NT2/D1 (cell line): ENCODE measurements around the gene CNR2.

Source experiments
- DNase-seq: peaks from one replicate; pipeline ENCODE4 v3.0.0-alpha.2; 2011; ENCODE audit warnings: low read depth, low spot score
- H3K27me3 ChIP-seq: 2 replicates; pipeline ENCODE4 v1.6.0; 2011; ENCODE audit warnings: mild to moderate bottlenecking; ENCODE audit not compliant: insufficient read length, insufficient read depth
- H3K36me3 ChIP-seq: 2 replicates; pipeline ENCODE4 v1.6.1; 2011; ENCODE audit warnings: mild to moderate bottlenecking, low read length, mixed read lengths; ENCODE audit not compliant: insufficient read depth, insufficient read length
- H3K4me1 ChIP-seq: 2 replicates; pipeline ENCODE4 v1.5.1; 2011; ENCODE audit not compliant: insufficient read depth, insufficient read length
- H3K4me3 ChIP-seq: 2 replicates; pipeline ENCODE4 v1.5.1; 2011; ENCODE audit warnings: low read depth; ENCODE audit not compliant: insufficient read length
- H3K9ac ChIP-seq: 2 replicates; pipeline ENCODE4 v1.6.0; 2011; ENCODE audit warnings: low read depth; ENCODE audit not compliant: insufficient read length
- H3K9me3 ChIP-seq: 2 replicates; pipeline ENCODE4 v1.5.1; 2011; ENCODE audit warnings: mild to moderate bottlenecking, low read length; ENCODE audit not compliant: insufficient read depth
- SUZ12 ChIP-seq: IDR thresholded peaks from 2 replicates; pipeline ENCODE4 v1.6.1; 2011; ENCODE audit not compliant: insufficient read length, insufficient read depth; ENCODE audit errors: extremely low read depth
- YY1 ChIP-seq: IDR thresholded peaks from 2 replicates; pipeline ENCODE4 v1.6.1; 2011; ENCODE audit not compliant: insufficient read length, insufficient read depth
- ZNF274 ChIP-seq: IDR thresholded peaks from 2 replicates; pipeline ENCODE4 v1.6.1; 2011; ENCODE audit warnings: mild to moderate bottlenecking, low read depth, low read length

The CNR2 gene

DNA sequence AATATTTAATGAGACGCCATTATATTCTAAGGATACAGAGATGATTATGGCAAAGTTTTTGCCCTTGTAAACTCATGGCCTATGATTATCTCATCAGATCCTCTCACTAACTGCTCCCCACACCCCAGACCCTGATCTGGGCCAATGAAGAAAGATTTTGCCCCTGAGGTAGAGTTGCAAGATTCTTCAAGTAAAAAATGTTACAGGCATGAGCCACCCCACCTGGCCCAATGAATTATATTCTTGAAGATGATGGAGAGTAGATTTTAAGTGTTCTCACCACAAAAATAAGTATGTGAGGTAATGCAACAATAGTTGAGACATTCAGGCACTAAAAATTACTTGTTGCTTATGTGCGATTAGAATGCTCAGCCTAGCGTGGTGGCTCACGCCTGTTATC is 1.8 kb upstream of the CNR2 start:
- H3K27me3 ChIP-seq = no peaks in the 10 kb centered on the region
- H3K4me3 ChIP-seq = no peak overlapping the region
- peaks cover 4% of the 10 kb centered on the region; the same call in 1 of the 2 replicates for H3K9me3 ChIP-seq
- H3K4me1 ChIP-seq = peaks cover 4% of the 10 kb centered on the region
- DNase-seq = no peak
- H3K36me3 ChIP-seq = no peaks in the 10 kb centered on the region
- H3K9ac ChIP-seq = no peak overlapping the region
- no peak for TF ChIP-seq YY1
- no peak for TF ChIP-seq SUZ12
- no peak for TF ChIP-seq ZNF274

DNA sequence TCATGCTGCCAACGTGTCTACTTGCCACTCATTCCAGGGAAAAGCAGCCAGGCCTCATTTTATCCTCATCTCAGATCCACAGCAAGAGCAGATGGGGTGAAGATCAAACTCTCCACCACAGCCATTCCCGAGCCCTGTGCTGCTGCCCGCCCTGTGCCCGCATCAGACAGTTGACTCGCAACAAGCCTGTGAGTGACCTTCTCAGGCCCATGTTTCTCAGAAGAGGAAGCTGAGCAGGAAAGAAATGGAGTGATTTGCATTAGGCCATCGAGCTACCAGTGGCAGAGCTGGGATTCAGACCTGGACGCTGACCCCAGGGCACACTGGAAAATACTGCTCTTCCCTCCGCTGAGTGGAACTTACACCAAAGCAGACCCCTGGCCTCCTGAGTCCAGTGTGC is 1.2 kb downstream of the CNR2 start:
- H3K4me1 ChIP-seq = peaks cover 10% of the 10 kb centered on the region

DNA sequence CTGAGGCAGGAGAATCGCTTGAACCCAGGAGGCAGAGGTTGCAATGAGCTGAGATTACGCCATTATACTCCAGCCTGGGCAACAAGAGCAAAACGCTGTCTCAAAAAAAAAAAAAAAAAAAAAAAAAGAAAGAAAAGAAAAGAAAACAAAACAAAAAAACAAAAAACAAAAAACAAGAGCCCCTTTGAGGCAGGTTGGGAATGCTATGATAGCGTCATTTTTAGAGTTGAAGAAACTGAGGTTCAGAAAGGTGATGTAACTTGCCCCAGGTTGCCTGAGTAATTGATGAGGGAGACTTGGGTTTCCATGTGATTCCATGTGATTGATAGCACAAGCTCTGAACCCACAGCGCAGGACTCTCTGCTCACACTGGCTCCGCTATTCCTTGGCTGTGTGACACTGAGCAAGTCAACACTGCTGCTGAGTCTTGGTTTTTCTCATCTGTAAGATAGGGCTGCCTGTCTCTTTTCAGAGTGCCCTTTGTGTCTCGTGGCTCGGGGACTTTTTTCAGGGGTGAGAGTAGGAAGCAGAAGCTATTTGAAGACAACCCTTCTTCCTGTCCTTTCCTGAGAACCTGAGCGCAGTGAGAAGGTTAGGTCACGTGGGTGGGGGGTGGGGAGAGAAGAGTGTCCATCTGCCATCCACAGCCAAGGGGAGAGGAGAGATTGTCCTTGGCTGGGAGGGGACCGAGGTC is 2.5 kb downstream of the CNR2 start:
- DNase-seq = no peak
- H3K9me3 ChIP-seq = peaks cover 4% of the 10 kb centered on the region; the same call in 1 of the 2 replicates
- no peaks in the 10 kb centered on the region for H3K36me3 ChIP-seq
- H3K4me3 ChIP-seq = no peak overlapping the region
- H3K27me3 ChIP-seq = no peaks in the 10 kb centered on the region
- TF ChIP-seq SUZ12 = no peak
- TF ChIP-seq YY1 = no peak
- TF ChIP-seq ZNF274 = no peak
- no peak overlapping the region for H3K9ac ChIP-seq
- peaks cover 10% of the 10 kb centered on the region for H3K4me1 ChIP-seq

More for the DNA sequence above, 1.2 kb downstream of the CNR2 start:
- H3K27me3 ChIP-seq = no peaks in the 10 kb centered on the region
- H3K9me3 ChIP-seq = peaks cover 4% of the 10 kb centered on the region; the same call in 1 of the 2 replicates
- TF ChIP-seq ZNF274 (no peak), YY1 (no peak), SUZ12 (no peak)
- H3K36me3 ChIP-seq = no peaks in the 10 kb centered on the region
- H3K4me3 ChIP-seq = no peak overlapping the region
- DNase-seq = no peak
- no peak overlapping the region for H3K9ac ChIP-seq

DNA sequence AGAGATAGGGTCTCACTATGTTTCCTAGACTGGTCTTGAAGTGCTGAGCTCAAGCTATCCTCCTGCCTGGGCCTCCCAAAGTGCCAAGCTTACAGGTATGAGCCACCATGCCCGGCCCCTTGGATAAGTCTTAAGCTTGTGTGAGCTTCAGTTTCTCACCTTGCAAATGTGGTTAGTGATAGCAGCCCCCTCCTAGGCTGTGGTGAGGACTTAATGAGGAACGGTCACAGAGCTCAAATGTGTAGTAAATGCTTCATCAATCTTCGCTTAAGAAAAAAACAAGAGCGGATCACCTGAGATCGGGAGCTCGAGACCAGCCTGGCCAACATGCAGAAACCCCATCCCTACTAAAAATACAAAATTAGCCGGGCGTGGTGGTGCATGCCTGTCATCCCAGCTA is 3.0 kb downstream of the CNR2 start:
- peaks cover 10% of the 10 kb centered on the region for H3K4me1 ChIP-seq

DNA sequence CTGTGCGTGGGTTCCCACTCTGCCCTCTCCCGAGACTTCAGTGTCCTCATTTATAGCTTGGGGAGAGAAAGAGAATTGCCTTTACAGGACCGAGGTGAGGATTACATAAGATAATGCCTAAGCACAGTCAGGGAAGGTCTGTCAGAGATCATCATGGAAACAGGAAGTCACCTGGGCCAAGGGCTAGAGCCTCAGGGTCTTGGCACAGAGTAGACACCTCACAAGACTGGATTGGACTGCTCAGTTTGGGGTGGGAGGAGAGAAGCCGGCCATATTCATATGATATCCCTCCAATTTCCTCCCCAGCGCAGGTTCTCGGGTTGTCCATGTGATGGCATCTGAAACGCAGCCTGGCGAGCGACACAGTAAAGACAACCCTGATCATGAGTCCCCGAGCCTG is 3.8 kb downstream of the CNR2 start:
- H3K4me3 ChIP-seq = no peak overlapping the region
- H3K9ac ChIP-seq = no peak overlapping the region
- H3K4me1 ChIP-seq = peaks cover 16% of the 10 kb centered on the region
- no peak for DNase-seq
- peaks cover 4% of the 10 kb centered on the region; the same call in 1 of the 2 replicates for H3K9me3 ChIP-seq
- no peaks in the 10 kb centered on the region for H3K27me3 ChIP-seq
- H3K36me3 ChIP-seq = no peaks in the 10 kb centered on the region
- TF ChIP-seq YY1 = no peak
- TF ChIP-seq SUZ12 = no peak
- TF ChIP-seq ZNF274 = no peak

More for the DNA sequence above, 3.0 kb downstream of the CNR2 start:
- Histone ChIP-seq H3K9ac (no peak overlapping the region), H3K9me3 (peaks cover 4% of the 10 kb centered on the region; the same call in 1 of the 2 replicates), H3K27me3 (no peaks in the 10 kb centered on the region), H3K4me3 (no peak overlapping the region), H3K36me3 (no peaks in the 10 kb centered on the region)
- TF ChIP-seq ZNF274 (no peak), YY1 (no peak), SUZ12 (no peak)
- no peak for DNase-seq

DNA sequence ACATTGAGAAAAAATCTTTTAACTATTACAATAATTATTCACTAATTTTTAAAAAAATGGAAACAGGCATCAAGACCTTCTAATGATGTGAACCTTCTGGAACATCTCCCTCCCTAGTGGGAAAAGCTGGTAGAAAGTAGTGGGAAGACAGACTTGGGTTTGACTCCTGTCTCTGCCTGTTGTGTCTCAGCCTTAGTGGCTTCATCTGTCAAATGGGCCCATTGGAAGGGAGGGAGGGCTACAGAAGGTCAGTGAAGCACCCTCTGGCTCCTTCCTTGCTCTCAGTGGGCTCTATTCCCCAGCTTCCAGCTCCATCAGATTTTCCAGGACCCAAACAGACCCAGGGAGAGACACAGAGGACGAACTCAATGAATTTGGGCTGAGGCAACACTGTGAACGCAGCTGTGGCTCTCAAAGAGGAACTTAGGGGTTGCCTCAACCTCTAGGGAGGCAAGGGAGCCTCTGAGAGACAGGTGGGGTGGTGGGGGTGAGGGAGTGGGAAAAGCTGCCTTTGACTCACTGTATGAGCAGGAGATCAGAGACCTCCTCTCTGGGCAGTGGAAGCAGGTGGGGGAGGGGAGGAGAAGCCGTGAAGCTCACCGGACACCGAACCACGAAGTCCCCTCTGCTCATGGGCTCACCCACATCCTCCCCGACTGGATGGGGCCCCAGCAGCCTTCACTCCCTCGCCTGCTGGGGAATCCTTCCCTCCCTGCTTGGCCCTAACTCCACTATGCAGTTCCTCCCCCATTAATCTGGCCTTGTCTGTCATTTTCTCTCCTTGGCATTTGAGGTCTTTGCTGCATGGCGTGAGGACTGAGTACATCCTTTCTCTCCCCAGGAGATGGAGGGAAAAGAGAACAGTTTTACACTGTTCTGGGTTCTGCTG is 4.5 kb downstream of the CNR2 start:
- peaks cover 17% of the 10 kb centered on the region for H3K4me1 ChIP-seq
- H3K9me3 ChIP-seq = peaks cover 2% of the 10 kb centered on the region; the same call in 1 of the 2 replicates
- H3K9ac ChIP-seq = no peak overlapping the region
- H3K36me3 ChIP-seq = no peaks in the 10 kb centered on the region
- peaks cover 1% of the 10 kb centered on the region for H3K27me3 ChIP-seq
- H3K4me3 ChIP-seq = no peak overlapping the region
- no peak for DNase-seq
- TF ChIP-seq ZNF274 (no peak), YY1 (no peak)

DNA sequence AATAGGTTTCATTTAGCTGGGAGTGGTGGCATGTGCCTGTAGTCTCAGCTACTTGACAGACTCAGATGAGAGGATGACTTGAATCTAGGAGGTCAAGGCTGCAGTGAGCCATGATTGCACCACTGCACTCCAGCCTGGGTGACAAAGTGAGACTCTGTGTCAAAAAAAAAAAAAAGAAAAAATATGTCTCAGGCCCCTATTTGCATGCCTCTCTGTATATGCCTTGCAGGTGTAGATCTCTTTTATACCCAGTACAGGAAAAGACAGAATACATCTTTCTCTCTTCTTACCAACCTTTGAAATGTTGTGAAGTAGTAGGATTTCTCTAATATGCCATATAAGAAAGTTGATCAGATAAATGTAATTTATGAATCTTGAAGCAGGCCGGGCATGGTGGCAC is 6.4 kb downstream of the CNR2 start:
- Histone ChIP-seq H3K9ac (no peak overlapping the region), H3K4me3 (no peak overlapping the region), H3K4me1 (peaks cover 20% of the 10 kb centered on the region), H3K36me3 (no peaks in the 10 kb centered on the region), H3K9me3 (no peaks in the 10 kb centered on the region), H3K27me3 (peaks cover 18% of the 10 kb centered on the region)
- DNase-seq = no peak
- TF ChIP-seq ZNF274 (no peak), SUZ12 (no peak), YY1 (no peak)
